Type B pancreatic cell (in vitro differentiated cells): ENCODE measurements around the gene NR1H2. TPM values are rescaled to one million over a fixed set of nuclear protein-coding genes. Genes with fewer than 3 reads are reported as not detected.

Experiments used
- DNase-seq: peaks from one replicate; pipeline ENCODE4 v3.0.0; 2021; ENCODE audit warnings: mixed read lengths; ENCODE audit not compliant: unreplicated experiment; ENCODE audit errors: extremely low spot score
- H3K27ac Mint-ChIP-seq: 2 replicates; pipeline ENCODE4 v1.8.0; 2021; ENCODE audit warnings: mild to moderate bottlenecking, mixed read lengths
- H3K27me3 Mint-ChIP-seq: 2 replicates; pipeline ENCODE4 v1.8.0; 2021; ENCODE audit warnings: mixed read lengths
- H3K36me3 Mint-ChIP-seq: 2 replicates; pipeline ENCODE4 v1.8.0; 2021; ENCODE audit warnings: mixed read lengths
- H3K4me1 Mint-ChIP-seq: one replicate; pipeline ENCODE4 v1.8.0; 2021; ENCODE audit warnings: mixed read lengths; ENCODE audit not compliant: unreplicated experiment
- H3K4me3 Mint-ChIP-seq: 2 replicates; pipeline ENCODE4 v1.8.0; 2021; ENCODE audit warnings: mild to moderate bottlenecking, mixed read lengths
- H3K9me3 Mint-ChIP-seq: 2 replicates; pipeline ENCODE4 v1.8.0; 2021; ENCODE audit warnings: mixed read lengths
- total RNA-seq: library from RNA; stranded (reverse); gene quantifications from 2 replicates; pipeline ENCODE4 v1.2.1, GENCODE V29; 2021; ENCODE audit warnings: low replicate concordance
- TF ChIP-seq, protein P1 (sequence below): fragments of 200-600 bp; sonication (generic); conservative IDR thresholded peaks from 2 replicates; pipeline ENCODE4 v1.5.0; 2021; ENCODE audit warnings: antibody characterized with exemption, mild to moderate bottlenecking

Gene NR1H2
- total RNA-seq, 1 donor from 2014 or later: 30.3 TPM

DNA sequence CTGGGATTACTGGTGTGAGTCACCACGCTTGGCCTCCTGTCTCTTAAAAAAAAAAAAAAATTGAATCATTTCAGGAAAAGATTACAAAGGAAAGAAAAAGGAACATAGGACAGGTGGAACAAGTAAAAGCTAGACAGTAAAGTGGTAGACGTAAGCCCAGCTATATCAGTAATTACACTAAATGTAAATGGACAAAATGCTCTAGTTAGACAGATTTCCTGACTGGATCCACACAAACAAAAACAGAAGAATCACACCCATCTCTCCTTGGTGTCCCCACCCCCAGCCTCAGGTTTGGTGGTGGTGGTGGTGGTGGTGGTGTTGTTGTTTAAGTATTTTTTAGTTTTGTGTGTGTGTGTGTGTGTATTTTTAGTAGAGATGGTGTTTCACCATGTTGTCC lies 36.2 kb downstream of the NR1H2 start:
- Mint-ChIP-seq H3K27ac (no peak overlapping the region), H3K27me3 (no peaks in the 10 kb centered on the region), H3K4me1 (no peaks in the 10 kb centered on the region), H3K36me3 (no peaks in the 10 kb centered on the region), H3K9me3 (no peaks in the 10 kb centered on the region), H3K4me3 (no peak overlapping the region)
- TF ChIP-seq, protein P1, sequence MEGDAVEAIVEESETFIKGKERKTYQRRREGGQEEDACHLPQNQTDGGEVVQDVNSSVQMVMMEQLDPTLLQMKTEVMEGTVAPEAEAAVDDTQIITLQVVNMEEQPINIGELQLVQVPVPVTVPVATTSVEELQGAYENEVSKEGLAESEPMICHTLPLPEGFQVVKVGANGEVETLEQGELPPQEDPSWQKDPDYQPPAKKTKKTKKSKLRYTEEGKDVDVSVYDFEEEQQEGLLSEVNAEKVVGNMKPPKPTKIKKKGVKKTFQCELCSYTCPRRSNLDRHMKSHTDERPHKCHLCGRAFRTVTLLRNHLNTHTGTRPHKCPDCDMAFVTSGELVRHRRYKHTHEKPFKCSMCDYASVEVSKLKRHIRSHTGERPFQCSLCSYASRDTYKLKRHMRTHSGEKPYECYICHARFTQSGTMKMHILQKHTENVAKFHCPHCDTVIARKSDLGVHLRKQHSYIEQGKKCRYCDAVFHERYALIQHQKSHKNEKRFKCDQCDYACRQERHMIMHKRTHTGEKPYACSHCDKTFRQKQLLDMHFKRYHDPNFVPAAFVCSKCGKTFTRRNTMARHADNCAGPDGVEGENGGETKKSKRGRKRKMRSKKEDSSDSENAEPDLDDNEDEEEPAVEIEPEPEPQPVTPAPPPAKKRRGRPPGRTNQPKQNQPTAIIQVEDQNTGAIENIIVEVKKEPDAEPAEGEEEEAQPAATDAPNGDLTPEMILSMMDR: no peak
- DNase-seq: no peak

DNA sequence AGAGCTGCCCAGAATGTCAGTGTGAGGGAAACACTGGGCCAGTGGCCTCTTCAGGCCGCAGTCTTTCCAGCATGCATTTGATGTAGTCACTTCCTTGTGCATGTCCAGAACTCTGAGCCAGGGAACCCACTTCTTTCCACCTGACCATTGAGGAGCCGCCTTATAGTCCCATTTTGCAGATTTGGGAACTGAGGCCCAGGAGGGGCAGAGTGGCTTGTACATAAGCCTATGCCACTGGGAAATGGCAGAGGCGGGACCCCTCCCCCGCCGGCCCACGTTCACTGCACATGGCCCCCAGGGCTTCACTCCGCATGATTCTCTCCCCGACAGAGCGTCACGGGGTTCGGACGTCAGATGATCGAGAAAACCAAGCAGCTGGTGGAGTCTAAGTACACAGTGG lies 36.8 kb downstream of the NR1H2 start:
- Mint-ChIP-seq H3K27me3 (no peaks in the 10 kb centered on the region), H3K36me3 (no peaks in the 10 kb centered on the region), H3K4me3 (no peak overlapping the region), H3K4me1 (no peaks in the 10 kb centered on the region), H3K27ac (no peak overlapping the region), H3K9me3 (no peaks in the 10 kb centered on the region)
- no peak for DNase-seq
- TF ChIP-seq, protein P1: no peak

DNA sequence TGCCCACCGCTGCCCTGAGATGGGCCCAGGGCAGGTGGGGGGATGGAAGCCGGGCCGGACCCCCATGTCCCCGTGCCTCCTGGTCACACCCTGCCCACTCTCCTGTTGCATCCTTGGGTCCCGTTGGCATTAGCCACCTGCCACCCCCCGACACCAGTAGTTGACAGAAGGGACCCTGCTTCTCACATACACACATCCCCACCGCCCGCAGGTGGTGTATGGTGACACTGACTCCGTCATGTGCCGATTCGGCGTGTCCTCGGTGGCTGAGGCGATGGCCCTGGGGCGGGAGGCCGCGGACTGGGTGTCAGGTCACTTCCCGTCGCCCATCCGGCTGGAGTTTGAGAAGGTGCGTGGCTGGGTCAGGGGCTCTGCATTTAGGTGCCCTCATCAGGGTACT lies 37.3 kb downstream of the NR1H2 start:
- H3K4me3 Mint-ChIP-seq: no peak overlapping the region
- no peaks in the 10 kb centered on the region for H3K9me3 Mint-ChIP-seq
- no peaks in the 10 kb centered on the region for H3K4me1 Mint-ChIP-seq
- no peaks in the 10 kb centered on the region for H3K36me3 Mint-ChIP-seq
- H3K27ac Mint-ChIP-seq: no peak overlapping the region
- TF ChIP-seq, protein P1: no peak
- no peak for DNase-seq
- H3K27me3 Mint-ChIP-seq: no peaks in the 10 kb centered on the region

DNA sequence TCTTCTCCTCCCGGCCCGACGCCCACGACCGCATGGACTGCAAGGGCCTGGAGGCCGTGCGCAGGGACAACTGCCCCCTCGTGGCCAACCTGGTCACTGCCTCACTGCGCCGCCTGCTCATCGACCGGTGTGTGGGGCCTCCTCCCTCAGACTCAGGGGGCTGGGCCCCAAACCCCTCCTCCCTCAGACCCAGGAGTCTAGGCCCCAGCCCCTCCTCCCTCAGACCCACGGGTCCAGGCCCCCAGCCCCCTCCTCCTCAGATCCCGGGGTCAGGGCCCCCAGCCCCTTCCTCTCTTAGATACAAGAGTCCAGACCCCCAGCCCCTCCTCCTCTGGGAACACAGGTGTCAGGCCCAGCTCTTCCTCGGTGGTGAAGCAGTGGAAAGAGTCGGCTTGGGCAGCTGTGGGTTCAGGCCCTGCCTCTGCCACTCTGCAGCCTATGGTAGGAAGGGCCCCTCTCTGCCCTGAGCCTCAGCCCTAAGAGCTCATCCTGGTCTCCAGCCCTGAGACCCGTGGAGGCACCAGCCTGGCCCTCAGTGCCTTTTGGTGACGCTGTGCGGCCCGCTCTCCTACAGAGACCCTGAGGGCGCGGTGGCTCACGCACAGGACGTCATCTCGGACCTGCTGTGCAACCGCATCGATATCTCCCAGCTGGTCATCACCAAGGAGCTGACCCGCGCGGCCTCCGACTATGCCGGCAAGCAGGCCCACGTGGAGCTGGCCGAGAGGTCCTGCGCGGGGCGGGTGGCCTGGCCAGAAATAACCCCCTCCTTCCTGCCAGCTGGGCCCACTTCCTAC lies 38.8 kb downstream of the NR1H2 start:
- TF ChIP-seq, protein P1: peak; percentile 91
- H3K36me3 Mint-ChIP-seq: peaks cover 4% of the 10 kb centered on the region
- no peaks in the 10 kb centered on the region for H3K9me3 Mint-ChIP-seq
- DNase-seq: no peak
- H3K27me3 Mint-ChIP-seq: peaks cover 12% of the 10 kb centered on the region
- peaks cover 7% of the 10 kb centered on the region for H3K4me1 Mint-ChIP-seq
- H3K4me3 Mint-ChIP-seq: no peak overlapping the region
- no peak overlapping the region for H3K27ac Mint-ChIP-seq

DNA sequence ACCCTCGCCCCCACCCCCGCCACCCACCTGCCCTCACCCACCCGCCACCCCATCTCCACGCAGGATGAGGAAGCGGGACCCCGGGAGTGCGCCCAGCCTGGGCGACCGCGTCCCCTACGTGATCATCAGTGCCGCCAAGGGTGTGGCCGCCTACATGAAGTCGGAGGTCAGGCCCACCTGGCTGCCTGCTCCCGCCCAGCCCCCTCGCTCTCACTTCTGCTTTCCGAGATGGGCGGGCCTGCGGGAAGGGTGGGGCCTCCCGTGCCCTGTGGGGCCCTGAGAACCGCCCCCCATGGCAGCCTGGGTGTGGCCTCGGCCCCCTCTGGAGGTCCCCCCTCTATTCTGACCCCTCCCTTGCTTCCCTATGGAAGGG lies 39.4 kb downstream of the NR1H2 start:
- Mint-ChIP-seq H3K4me3 (no peak overlapping the region), H3K9me3 (no peaks in the 10 kb centered on the region), H3K27me3 (peaks cover 16% of the 10 kb centered on the region), H3K36me3 (peaks cover 4% of the 10 kb centered on the region), H3K4me1 (peaks cover 7% of the 10 kb centered on the region), H3K27ac (no peak overlapping the region)
- no peak for DNase-seq
- TF ChIP-seq, protein P1: no peak
